Measurements from ENCODE around the gene DNAJC15.

The DNAJC15 gene

DNA sequence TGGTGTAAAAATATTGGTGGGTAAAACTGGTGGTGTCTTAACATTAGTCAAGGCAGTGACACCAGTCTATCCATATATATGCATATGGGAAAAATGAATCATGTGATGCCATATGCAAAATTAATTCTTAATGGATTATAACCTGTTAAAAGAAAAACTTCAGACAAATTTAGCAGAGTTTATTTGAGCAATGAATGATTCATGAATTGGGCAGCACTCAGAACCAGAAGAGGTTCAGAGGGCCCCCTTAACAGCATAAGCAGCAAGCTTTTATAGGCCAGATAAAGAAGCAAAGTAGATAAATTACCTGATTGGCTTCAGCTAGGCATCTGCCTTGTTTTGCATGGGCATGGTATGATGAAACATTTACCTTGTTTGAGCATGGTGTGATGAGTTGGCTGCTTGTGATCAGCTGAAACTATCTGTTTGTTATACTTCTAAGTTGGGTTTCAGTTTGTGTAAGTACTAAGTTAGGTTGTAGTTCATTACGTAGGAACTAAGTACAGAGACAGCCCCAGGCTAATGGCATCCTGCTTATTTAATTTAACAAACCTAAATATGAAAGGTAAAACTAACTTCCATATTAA lies 66.6 kb downstream of the DNAJC15 start:
- DNase-seq, result no peak

DNA sequence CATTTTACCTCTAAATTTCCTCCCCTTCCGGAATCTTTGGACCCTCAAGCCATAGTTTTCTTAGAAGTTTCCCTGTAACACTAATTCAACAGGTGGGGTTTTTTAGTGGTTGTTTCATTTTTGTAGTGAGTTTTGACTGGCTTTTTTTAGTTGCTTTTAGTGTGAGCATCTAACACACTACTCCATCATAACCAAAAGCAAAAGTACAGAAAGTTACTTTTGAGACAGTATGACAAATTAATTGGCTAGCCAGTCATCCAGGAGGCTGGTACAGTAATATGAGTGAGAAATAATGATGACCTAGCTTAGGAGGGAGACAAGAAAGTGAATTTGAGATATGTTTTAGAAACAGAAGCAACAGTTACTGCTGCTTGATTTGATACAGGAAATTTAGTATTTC lies 71.5 kb downstream of the DNAJC15 start:
- DNase-seq, result no peak

DNA sequence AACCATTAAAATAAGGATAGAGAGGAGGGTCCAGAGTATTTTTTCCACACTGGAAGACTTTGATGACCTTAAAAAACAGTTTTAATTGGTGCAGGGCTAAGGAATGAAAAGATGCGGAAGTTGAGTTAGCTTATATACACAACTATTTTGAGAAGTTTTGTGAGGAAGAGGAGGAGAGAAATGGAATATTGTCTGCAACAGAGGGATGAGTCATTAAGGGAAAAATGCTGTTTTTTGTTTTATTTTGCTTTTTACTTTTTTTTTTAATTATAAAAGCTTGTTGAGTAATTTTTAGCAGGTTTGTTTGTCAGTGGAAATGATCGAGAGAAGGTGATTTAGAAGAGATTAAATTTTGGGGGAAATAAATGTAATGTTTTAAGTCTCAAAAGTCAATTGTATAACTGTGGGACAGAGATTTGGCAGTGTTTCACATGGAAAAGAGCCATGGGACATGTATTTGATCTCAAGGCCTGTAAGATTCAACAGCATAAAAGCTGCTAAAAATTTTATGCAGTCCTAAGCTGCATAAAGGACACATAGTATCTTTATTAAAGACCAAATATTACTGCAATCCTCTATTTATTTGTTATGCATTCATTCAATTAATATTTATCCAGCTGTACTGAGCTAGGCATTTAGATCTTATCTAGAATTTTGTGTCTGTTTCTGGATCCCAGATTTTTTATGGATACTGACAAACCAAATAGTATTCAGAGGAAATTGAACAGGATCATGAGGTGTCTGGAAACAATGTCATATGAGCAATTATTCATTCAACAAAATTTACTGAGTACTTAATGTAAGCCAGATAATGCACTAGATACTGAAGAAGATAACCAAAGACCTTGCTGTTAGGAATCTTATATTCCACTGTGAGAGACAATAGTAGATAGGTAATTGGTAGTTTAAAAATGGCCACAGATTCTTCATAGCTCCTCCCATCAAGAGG lies 72.7 kb downstream of the DNAJC15 start:
- DNase-seq, result no peak

- DNase-seq, result no peak
These were observed 77.3 kb downstream of the DNAJC15 start for GRCh38 chr13:43100667-43101066.

DNA sequence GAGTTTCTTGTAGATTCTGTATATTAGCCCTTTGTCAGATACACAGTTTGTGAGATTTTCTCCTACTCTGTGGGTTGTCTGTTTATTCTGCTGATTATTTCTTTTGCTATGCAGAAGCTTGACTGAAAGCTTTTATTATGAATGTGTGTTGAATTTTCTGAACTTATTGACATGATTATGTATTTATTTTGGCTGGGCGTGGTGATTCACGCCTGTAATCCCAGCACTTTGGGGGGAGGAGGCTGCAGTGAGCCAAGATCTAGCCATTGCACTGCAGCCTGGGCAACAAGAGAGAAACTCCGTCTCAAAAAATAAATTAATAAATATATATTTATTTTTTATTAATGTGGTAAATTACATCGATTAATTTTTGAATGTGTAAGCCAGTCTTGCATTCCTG lies 78.9 kb downstream of the DNAJC15 start:
- DNase-seq, result no peak

DNA sequence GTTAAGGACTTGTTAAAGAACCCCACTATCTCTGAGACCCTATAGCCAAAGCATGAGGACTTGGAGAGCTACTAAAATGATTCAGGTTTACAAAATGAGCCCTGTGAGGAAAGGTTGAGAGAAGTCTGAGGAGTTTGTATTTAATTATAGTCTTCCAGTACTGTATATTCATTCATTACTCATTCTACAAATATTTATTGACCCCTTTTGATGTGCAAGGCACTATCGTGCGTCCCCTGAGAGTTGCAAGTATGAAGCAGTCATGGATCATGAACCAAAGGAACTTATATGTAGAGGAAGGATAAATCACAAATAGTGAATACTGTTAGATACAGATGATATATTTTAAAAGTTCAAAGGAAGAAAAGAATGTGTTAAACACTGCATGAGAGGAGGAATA lies 84.4 kb downstream of the DNAJC15 start:
- no peak for DNase-seq

GRCh38 chr13:43110036-43110435 lies 86.7 kb downstream of the DNAJC15 start:
- no peak for DNase-seq

DNA sequence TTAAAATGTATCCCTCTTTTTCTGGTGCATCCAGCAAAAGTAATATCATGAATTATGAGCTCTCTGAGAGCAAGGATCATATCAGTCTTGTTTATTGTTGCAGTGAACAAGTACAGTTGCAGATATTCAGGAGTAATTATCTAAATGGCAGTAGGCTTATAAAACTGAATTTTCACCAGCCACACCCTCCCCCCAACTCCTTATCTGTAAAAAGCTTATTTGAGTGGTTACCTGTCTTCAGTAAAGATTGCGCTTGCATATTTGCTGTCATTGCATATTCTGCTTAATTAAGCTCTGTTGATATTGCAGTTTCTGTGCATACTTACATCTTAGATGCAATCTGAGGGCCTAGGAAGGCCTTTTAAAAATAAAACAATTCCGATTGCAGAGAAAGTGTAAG lies 87.3 kb downstream of the DNAJC15 start:
- DNase-seq, result no peak

DNA sequence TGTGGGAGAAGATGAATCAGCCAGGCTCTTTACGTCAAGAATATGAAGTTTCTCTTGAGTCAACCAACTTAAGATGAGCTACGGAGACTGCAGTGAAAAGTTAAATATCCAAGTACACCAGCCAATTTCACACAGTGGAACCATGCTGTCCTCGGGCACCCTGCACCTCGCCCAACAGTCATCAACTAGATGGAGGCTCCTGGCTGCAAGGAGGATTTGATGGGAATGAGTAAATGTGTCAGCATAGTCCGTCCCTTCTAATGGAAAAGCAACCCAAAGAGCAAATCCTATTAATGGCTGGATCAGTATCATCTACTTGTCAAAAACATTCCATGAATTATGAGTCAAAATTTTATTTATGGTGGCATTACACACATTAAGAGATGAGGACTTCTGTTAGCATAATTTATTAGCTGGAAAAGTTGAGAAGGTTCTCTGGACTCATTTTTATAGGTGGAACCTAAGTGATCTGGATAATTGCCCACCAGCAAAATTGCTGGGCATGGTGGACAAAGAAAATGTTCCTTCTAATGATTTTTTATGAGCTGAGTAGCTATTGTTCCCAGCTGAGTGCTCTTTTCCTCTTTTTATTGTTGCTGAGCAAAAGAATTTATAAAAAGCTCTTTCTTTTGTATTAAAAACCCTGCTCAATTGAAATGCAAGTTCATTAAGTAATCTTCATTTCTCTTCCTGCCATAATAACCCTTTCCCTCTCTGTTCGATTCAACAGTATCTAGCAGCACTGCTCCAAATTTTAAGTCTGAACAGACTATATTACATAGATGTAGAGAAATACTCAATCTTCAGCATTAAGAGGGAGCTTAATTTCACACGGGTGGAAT lies 88.4 kb downstream of the DNAJC15 start:
- DNase-seq, result no peak

- DNase-seq, result no peak
These were observed 90.2 kb downstream of the DNAJC15 start for GRCh38 chr13:43113603-43114002.

DNA sequence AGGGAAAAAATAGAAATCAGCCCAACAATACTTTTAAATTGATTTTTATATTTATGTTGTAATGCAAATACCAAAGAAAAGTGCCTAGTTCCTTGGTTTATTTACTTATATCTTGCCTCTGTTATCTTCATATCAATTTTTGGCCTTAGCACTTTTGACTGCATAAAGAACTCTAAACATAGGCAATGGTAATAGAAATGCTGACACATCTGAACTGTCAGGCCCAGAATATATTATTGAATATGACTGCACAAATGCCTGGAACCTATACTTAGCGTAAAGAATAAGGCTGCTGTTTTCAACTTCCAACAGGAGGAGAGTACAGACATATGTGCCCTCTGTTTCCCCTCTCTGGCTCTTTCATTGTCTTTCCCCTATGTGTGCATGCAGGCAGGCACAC lies 91.1 kb downstream of the DNAJC15 start:
- no peak for DNase-seq

GRCh38 chr13:43115141-43115540 lies 91.8 kb downstream of the DNAJC15 start:
- DNase-seq, result no peak

GRCh38 chr13:43116242-43116641 lies 92.9 kb downstream of the DNAJC15 start:
- no peak for DNase-seq

DNA sequence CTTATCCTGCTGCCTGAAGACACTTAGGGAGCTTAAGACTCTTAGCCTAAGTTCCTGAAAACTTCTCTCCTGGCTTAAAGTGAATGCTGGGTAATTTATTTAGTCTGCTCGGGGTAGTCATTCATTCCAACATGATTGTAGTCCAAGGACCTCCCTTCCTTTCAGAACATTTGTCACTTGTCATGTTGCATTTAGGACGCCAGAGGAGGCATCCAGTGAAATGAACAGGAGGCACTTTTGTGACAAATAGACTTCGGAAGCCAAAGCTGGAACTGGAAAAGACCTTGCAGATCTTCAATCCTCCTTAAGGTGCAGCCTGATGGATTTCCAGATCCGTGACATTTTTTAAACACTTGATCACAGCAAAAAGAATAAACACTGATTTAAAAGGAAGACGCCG lies 95.1 kb downstream of the DNAJC15 start:
- no peak for DNase-seq

- DNase-seq, result no peak
These were observed 95.8 kb downstream of the DNAJC15 start for GRCh38 chr13:43119206-43119605.

DNA sequence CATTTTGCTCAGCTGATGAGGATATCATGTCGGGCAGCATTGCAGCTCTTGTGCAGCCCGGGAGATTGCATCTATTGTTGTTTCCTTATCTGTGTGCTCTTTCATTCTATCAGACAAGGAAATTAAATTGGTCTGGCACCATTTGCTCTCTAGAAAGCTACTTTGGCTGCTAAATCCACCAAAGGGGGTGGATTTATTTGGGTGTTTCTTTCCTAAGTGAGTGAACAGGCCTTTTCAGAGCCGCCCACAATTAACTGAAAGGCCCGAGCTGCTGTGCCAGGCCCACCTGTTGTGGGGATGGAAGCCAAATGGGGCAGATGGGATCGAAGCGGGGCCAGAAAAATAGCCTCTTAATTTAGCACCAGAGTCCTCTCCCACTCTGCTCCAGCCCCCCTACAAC lies 99.4 kb downstream of the DNAJC15 start:
- DNase-seq, result no peak

DNA sequence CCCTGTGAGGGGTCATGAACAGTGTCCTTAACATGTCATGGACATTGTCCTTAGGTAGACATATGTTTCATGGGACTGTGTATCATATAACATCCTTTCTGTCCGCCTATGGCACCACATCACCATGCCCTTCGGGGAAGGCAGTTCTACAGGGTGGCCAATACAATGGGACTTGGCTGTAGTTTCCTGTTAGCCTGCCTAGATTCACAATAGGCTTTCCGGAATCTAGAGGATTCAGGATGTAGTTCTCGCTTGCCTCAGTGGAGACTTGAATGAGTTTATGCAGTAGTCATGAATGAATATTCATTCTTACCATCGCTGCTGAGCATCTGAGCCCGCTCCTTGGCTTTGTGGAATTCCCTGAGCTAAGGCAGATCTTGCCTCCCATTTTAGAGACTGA lies 100.5 kb downstream of the DNAJC15 start:
- no peak for DNase-seq

DNA sequence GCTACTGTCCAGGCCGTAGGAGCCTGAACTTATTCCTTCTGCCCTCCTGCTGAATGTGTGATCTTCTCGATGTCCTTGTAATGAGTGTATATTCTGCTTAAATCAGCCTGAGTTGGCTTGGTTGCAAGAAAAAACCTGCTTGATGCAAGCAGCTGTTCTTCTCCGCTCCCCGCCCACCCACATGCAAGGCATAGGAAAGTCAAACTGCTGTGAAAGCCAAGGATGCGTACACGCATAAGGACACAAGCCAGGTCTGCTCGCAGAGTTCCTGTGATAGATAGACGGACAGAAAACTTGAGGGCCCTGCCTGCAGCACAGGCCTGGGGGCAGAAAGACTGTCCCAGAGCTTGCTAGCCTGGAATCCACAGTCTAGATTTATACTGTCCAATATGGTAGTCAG lies 101.1 kb downstream of the DNAJC15 start:
- no peak for DNase-seq

DNA sequence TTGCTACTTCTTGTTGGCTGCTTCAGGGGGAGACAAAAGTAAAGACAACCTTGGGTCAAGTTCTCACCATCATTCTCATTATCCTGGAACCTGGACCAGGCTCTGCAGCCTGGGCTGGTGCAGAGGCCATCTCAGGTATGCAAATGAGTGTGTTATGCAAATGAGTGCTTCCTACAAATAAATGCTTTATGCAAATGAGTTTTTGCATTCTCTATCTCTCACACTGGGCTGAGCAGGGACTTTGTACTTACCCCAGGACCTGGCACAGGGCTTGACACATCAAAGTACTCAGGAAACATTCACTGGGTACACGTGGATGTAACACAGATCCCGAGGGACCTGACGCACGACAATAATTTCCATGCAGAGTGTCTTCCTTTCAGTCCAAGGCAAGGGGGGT lies 103.0 kb downstream of the DNAJC15 start:
- DNase-seq, result no peak

DNA sequence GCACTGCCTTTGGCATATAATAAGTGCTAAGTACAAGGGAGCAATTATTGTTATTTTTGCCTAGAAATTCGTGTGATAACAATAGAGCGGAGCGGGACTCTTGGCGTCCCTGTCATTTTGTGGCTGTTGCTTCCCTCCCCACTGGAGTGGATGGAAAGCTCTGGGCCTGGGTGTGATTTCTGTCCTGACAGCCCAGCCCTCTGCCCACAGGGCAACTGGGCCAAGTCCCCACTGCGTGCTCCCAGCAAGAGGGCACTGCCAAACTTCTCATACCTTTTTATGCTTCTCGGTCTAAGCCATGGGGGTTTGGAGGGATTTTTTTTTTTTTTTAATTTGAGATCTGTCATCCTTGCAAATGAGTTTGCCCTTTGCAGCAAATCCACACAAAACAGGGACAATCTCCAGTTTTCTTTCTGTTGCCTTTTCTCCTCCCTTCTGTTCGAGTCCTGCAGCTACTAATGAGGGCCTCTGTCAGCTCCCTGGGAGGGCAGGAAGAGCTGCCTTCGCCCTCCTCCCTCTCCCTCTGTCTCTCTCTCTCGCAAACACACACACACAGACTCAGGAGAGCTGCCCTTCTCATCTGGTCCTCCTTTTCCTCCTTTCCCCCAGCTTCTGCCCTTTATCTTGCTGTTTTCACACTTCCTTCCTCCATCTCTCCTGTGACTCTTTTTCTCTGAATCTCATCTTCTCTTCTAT lies 103.9 kb downstream of the DNAJC15 start:
- no peak for DNase-seq

- DNase-seq, result no peak
These were observed 104.4 kb downstream of the DNAJC15 start for GRCh38 chr13:43127827-43128226.

- DNase-seq, result no peak
These were observed 105.1 kb downstream of the DNAJC15 start for GRCh38 chr13:43128504-43128961.

- no peak for DNase-seq
These were observed 105.7 kb downstream of the DNAJC15 start for GRCh38 chr13:43129066-43129465.
